ENCODE results near the gene DBI. TPM values are rescaled to one million over a fixed set of nuclear protein-coding genes. Genes with fewer than 3 reads are reported as not detected.

The DBI gene
- polyA plus RNA-seq (2013, experiment 1 of 2) = 363 TPM
- 393 TPM for polyA plus RNA-seq (2013, experiment 2 of 2)

DNA sequence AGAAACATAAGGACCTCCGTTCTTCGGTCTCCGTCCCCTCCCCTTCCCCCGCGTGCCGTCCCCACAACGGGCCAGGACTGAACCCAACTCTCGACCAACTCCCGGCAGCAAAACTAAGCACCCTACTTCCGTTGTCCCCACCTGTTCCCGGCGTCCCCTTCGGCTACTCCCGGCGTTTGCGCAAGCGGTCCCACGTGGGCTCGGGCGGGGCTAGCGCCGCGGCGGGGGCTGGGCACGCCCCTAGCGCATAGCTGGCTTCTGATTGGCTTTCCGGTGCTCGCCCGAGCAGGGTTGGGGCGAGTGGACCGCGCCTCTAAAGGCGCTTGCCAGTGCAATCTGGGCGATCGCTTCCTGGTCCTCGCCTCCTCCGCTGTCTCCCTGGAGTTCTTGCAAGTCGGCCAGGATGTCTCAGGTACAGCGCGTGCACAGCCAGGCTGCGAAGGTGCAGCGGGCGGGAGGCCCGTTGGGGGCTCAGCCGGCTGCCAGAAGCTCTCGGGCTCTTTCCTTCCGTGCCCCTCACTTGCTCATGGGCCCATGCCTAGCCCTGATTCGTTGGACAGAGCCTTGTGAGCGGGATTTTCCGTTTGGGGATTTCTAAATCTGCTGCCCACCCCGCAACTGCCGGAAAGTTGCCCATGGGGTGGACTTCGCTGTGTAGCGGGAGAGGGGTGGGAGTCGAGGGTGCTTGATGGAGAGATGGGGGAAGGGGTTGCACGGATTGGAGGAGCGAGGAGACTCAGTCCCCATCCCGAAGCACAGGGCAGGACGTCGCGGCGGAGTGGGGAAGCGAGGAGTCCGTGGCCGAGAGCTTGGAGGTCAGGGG, at the start of gene DBI, which contains the start of gene C2orf76:
Gene DBI (plus strand): TSS at position 329 of the 823 bp plus-strand sequence. CDS start 75 bp downstream, at position 404.
Gene C2orf76 (minus strand): TSS at position 186 of the 823 bp plus-strand sequence. CDS start 26,875 bp downstream, outside the sequence.
- Histone ChIP-seq H3K4me1 (ENCODE audit: insufficient read depth, low read length) (peaks cover 14% of the 10 kb centered on the region; the same call in 1 of the 2 replicates), H3K9ac (ENCODE audit: low read depth, low read length) (peak within 1 kb of the TSS; percentile 81), H3K4me3 (ENCODE audit: low read length) (peak within 1 kb of the TSS; percentile 83), H3K9me3 (ENCODE audit: insufficient read depth, low read depth, low read length) (no peaks in the 10 kb centered on the region), H3K36me3 (ENCODE audit: insufficient read depth, low read length) (peaks cover 37% of the 10 kb centered on the region), H3K27ac (ENCODE audit: low read depth, low read length) (peak within 1 kb of the TSS; percentile 71), H3K27me3 (ENCODE audit: insufficient read depth, low read length) (no peaks in the 10 kb centered on the region)
- under 1% methylated on average over 65 of the region's 65 CpGs for WGBS

DNA sequence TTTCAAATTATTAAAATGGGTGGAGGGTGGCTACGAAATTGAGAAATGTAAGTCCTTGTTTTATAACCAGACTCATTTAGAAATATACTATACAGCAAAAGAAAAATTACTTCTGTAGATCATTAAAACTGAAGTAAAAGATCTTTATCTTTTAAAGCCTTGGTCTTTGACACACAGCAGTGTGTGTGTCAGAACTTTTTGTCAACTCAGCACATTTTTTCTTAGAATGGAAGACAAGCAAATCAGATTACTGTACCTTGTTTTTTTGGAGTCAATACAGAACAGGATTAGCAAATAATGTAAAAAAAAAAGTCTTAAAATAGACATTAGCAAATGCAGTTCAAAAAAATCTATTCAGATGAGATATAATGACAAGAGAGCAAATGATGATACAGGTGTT, 49.2 kb upstream of the DBI start:
- no peak overlapping the region for H3K4me3 ChIP-seq (ENCODE audit: low read length)
- H3K27me3 ChIP-seq (ENCODE audit: insufficient read depth, low read length) = no peaks in the 10 kb centered on the region
- no peaks in the 10 kb centered on the region for H3K4me1 ChIP-seq (ENCODE audit: insufficient read depth, low read length)
- no CpG with 5 or more reads among the region's 1 CpG for WGBS
- H3K36me3 ChIP-seq (ENCODE audit: insufficient read depth, low read length) = no peaks in the 10 kb centered on the region
- no peak overlapping the region for H3K27ac ChIP-seq (ENCODE audit: low read depth, low read length)
- no peak overlapping the region for H3K9ac ChIP-seq (ENCODE audit: low read depth, low read length)
- no peaks in the 10 kb centered on the region for H3K9me3 ChIP-seq (ENCODE audit: insufficient read depth, low read depth, low read length)

DNA sequence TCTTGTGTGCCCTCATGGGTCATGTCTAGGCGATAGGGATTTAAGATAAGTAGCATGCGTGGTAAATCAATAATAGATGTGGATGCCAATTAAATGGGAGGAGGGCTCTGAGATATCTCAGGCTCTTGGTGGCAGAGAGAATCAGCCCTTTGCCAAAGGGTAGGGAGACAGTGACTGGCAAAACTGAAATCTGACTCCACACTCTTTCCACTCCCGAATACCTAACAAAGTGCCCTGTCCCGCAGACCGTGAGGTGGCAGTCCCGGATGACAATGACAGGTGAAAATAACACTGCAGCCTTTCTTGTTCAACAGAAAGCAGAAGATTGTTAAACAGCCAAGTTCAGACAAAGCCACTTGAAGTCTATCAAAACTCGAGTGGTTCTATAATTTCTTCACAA, 47.2 kb upstream of the DBI start:
- H3K9ac ChIP-seq (ENCODE audit: low read depth, low read length) = no peak overlapping the region
- no peaks in the 10 kb centered on the region for H3K4me1 ChIP-seq (ENCODE audit: insufficient read depth, low read length)
- H3K9me3 ChIP-seq (ENCODE audit: insufficient read depth, low read depth, low read length) = no peaks in the 10 kb centered on the region
- H3K27ac ChIP-seq (ENCODE audit: low read depth, low read length) = no peak overlapping the region
- 82% methylated on average over 7 of the region's 7 CpGs for WGBS
- H3K36me3 ChIP-seq (ENCODE audit: insufficient read depth, low read length) = no peaks in the 10 kb centered on the region
- no peaks in the 10 kb centered on the region for H3K27me3 ChIP-seq (ENCODE audit: insufficient read depth, low read length)
- H3K4me3 ChIP-seq (ENCODE audit: low read length) = no peak overlapping the region

DNA sequence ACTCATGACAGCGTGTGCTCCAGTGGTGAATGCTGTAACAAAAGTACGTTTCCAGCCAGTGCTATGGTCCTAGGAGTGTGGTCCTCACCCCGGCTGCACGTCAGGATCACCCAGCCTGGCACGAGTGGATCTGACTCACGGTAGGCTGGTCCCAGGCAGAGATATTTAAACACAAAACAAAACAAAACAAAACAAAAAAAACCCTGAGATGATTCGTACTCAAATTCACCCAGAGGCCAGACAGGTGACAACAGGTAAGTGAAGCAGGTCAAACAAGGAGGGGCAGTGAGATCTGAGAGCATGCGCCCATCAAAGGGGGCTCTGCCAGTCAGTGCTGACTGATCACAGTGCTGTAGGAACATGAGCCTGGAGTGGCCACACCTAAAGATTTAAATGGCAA, 43.3 kb upstream of the DBI start:
- Histone ChIP-seq H3K36me3 (ENCODE audit: insufficient read depth, low read length) (no peaks in the 10 kb centered on the region), H3K9ac (ENCODE audit: low read depth, low read length) (no peak overlapping the region), H3K27ac (ENCODE audit: low read depth, low read length) (no peak overlapping the region), H3K27me3 (ENCODE audit: insufficient read depth, low read length) (no peaks in the 10 kb centered on the region), H3K9me3 (ENCODE audit: insufficient read depth, low read depth, low read length) (no peaks in the 10 kb centered on the region), H3K4me1 (ENCODE audit: insufficient read depth, low read length) (no peaks in the 10 kb centered on the region), H3K4me3 (ENCODE audit: low read length) (no peak overlapping the region)
- 91% methylated on average over 8 of the region's 8 CpGs for WGBS

DNA sequence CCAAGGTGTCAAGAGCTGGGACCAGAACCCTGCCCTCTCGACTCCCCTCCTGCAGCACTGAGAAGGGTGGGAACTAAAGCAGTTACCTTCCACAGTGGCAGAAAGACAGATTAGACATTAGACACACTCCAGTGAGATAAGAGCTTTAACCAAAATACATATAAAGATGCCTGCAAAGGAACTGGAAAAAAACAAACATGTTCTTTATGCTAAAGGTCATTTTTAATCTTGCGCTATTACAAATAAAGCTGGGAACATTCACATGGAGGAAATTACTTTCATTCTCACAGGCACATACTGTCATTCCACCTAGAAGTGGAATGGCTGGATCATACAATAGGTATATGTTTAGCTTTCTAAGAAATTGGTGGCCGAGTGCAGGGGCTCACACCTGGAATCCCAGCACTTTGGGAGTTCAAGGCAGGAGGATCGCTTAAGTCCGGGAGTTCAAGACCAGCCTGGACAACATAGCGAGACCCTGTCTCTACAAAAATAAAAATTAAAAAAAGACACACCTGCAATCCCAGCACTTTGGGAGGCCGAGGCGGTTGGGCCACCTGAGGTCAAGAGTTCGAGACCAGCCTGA, 42.0 kb upstream of the DBI start:
- no peak overlapping the region for H3K4me3 ChIP-seq (ENCODE audit: low read length)
- H3K27me3 ChIP-seq (ENCODE audit: insufficient read depth, low read length) = no peaks in the 10 kb centered on the region
- H3K27ac ChIP-seq (ENCODE audit: low read depth, low read length) = no peak overlapping the region
- no peaks in the 10 kb centered on the region for H3K9me3 ChIP-seq (ENCODE audit: insufficient read depth, low read depth, low read length)
- 96% methylated on average over 9 of the region's 9 CpGs for WGBS
- no peaks in the 10 kb centered on the region for H3K4me1 ChIP-seq (ENCODE audit: insufficient read depth, low read length)
- no peaks in the 10 kb centered on the region for H3K36me3 ChIP-seq (ENCODE audit: insufficient read depth, low read length)
- H3K9ac ChIP-seq (ENCODE audit: low read depth, low read length) = no peak overlapping the region

DNA sequence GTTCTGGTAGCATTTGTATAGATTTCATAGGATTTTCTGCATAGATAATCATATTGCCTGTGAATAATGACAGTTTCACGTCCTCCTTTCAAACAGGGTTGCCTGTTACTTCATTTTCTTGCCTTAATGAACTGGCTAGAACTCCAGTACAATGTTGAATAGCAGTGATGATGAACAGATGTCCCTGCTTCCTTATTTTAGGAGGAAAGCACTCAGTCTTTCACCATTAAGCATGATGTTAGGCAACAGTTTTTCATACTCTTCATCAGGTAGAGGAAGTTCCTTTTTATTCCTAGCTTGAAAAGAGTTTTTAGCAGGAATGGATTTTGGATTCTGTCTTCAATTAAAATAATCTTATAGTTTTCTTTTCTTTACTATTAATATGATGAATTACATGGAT, 39.8 kb upstream of the DBI start:
- Histone ChIP-seq H3K9ac (ENCODE audit: low read depth, low read length) (no peak overlapping the region), H3K4me3 (ENCODE audit: low read length) (no peak overlapping the region), H3K27ac (ENCODE audit: low read depth, low read length) (no peak overlapping the region), H3K4me1 (ENCODE audit: insufficient read depth, low read length) (no peaks in the 10 kb centered on the region), H3K36me3 (ENCODE audit: insufficient read depth, low read length) (no peaks in the 10 kb centered on the region), H3K9me3 (ENCODE audit: insufficient read depth, low read depth, low read length) (no peaks in the 10 kb centered on the region), H3K27me3 (ENCODE audit: insufficient read depth, low read length) (no peaks in the 10 kb centered on the region)
- WGBS = 93% methylated on average over 1 of the region's 1 CpG

DNA sequence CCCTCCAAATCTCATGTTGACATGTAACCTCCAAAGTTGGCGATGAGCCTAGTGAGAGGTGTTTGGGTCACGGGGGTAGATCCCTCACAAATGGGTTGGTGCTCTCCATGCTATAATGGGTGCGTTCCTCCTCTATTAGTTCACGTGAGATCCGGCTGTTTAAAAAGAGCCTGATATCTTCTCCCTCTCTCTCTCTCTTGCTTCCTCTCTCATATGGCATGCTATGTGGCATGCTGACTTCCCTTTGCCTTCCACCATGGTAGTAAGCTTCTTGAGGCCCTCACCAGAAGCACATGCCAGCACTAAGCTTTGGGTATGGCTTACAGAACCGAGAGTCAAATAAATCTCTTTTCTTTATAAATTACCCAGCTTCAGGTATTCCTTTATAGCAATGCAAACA, 39.3 kb upstream of the DBI start:
- 97% methylated on average over 6 of the region's 6 CpGs for WGBS
- Histone ChIP-seq H3K27me3 (ENCODE audit: insufficient read depth, low read length) (no peaks in the 10 kb centered on the region), H3K9ac (ENCODE audit: low read depth, low read length) (no peak overlapping the region), H3K4me1 (ENCODE audit: insufficient read depth, low read length) (no peaks in the 10 kb centered on the region), H3K9me3 (ENCODE audit: insufficient read depth, low read depth, low read length) (no peaks in the 10 kb centered on the region), H3K36me3 (ENCODE audit: insufficient read depth, low read length) (no peaks in the 10 kb centered on the region), H3K4me3 (ENCODE audit: low read length) (no peak overlapping the region), H3K27ac (ENCODE audit: low read depth, low read length) (no peak overlapping the region)

DNA sequence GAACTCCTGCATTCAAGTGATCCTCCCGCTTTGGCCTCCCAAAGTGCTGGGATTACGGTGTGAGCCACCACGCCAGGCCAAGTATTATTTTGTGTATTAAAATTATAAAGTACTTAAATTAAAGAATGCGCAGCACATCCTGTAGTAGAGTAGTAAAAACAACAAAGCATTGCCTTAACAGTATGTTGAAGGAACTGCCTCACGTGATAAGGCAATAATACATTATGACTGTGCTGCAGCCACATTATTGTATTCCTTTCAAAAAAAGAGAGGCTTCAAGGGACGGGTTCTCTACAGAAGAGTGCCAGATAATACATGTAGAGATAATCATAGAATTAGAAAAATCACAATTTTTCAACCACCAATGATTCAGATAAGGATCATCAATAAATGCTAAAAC, 33.8 kb upstream of the DBI start:
- no peak overlapping the region for H3K4me3 ChIP-seq (ENCODE audit: low read length)
- no peaks in the 10 kb centered on the region for H3K27me3 ChIP-seq (ENCODE audit: insufficient read depth, low read length)
- H3K9me3 ChIP-seq (ENCODE audit: insufficient read depth, low read depth, low read length) = no peaks in the 10 kb centered on the region
- no peaks in the 10 kb centered on the region for H3K36me3 ChIP-seq (ENCODE audit: insufficient read depth, low read length)
- no peaks in the 10 kb centered on the region for H3K4me1 ChIP-seq (ENCODE audit: insufficient read depth, low read length)
- 100% methylated on average over 5 of the region's 6 CpGs for WGBS
- no peak overlapping the region for H3K9ac ChIP-seq (ENCODE audit: low read depth, low read length)
- no peak overlapping the region for H3K27ac ChIP-seq (ENCODE audit: low read depth, low read length)

DNA sequence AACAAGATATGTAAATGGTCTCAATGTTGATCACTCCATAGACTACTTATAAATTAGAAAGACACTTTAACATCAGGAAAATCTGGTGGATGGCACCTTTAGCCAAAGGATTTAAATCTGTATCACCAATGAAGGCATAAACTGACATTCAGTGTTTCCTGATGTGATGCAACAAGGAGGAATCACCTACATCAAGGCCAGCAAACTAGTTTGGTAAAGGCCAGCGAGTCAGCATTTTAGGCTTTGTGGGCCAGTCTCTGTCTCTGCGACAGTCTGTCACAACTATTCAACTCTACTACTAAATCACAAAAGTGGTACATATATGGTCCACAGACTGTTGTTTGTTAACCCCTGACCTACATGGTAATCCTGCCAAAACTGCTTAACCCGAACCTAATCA, 33.4 kb upstream of the DBI start:
- no peak overlapping the region for H3K27ac ChIP-seq (ENCODE audit: low read depth, low read length)
- no peak overlapping the region for H3K9ac ChIP-seq (ENCODE audit: low read depth, low read length)
- H3K9me3 ChIP-seq (ENCODE audit: insufficient read depth, low read depth, low read length) = no peaks in the 10 kb centered on the region
- no peaks in the 10 kb centered on the region for H3K36me3 ChIP-seq (ENCODE audit: insufficient read depth, low read length)
- H3K4me1 ChIP-seq (ENCODE audit: insufficient read depth, low read length) = no peaks in the 10 kb centered on the region
- H3K4me3 ChIP-seq (ENCODE audit: low read length) = no peak overlapping the region
- H3K27me3 ChIP-seq (ENCODE audit: insufficient read depth, low read length) = no peaks in the 10 kb centered on the region
- WGBS = 98% methylated on average over 3 of the region's 3 CpGs

DNA sequence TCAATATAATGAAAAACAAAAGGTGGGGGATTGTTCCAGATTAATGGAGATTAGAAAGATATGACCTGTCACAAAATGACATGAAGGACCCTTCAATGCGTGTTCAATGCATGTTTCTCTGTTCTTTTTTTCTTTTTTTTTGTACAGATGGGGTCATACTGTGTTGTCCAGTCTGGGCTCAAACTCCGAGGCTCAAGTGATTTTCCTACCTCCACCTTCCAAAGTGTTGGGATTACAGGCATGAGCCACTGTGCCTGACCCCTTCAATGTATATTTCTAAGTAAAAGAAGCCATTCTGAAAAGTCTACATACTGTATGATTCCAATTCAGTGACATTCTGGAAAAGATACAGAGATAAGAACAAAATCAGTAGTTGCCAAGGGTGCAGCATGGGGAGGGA, 32.9 kb upstream of the DBI start:
- no peak overlapping the region for H3K27ac ChIP-seq (ENCODE audit: low read depth, low read length)
- no peaks in the 10 kb centered on the region for H3K9me3 ChIP-seq (ENCODE audit: insufficient read depth, low read depth, low read length)
- 85% methylated on average over 2 of the region's 2 CpGs for WGBS

DNA sequence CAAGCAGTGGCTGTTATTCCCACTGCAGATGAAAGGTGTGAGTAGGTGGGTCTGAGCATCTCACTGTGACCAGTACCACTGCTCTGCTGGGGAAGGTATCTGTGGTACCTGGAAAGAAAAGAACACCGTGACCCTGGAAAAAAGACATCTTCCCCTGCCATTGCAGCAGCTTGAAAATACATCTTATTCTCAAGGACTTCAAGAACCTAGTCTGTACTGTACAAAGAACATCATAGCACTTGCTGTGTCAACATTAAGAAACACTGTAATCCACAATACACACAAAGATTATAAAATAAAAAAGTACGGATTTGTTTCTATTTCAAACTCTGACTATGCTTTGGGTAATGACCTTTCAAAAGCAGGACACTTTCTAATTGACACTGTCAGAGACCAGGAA, 29.0 kb upstream of the DBI start:
- Histone ChIP-seq H3K36me3 (ENCODE audit: insufficient read depth, low read length) (no peaks in the 10 kb centered on the region), H3K9me3 (ENCODE audit: insufficient read depth, low read depth, low read length) (no peaks in the 10 kb centered on the region), H3K9ac (ENCODE audit: low read depth, low read length) (no peak overlapping the region), H3K4me3 (ENCODE audit: low read length) (no peak overlapping the region), H3K4me1 (ENCODE audit: insufficient read depth, low read length) (no peaks in the 10 kb centered on the region), H3K27ac (ENCODE audit: low read depth, low read length) (no peak overlapping the region), H3K27me3 (ENCODE audit: insufficient read depth, low read length) (no peaks in the 10 kb centered on the region)
- WGBS = 98% methylated on average over 2 of the region's 2 CpGs

More for the DNA sequence above, 32.9 kb upstream of the DBI start:
- Histone ChIP-seq H3K4me1 (ENCODE audit: insufficient read depth, low read length) (no peaks in the 10 kb centered on the region), H3K27me3 (ENCODE audit: insufficient read depth, low read length) (no peaks in the 10 kb centered on the region), H3K36me3 (ENCODE audit: insufficient read depth, low read length) (no peaks in the 10 kb centered on the region), H3K9ac (ENCODE audit: low read depth, low read length) (no peak overlapping the region), H3K4me3 (ENCODE audit: low read length) (no peak overlapping the region)

All from HUES64 (cell line).